HG03565 (cell line): ENCODE data around the gene TRMT61A.

Source experiments
- ATAC-seq: cut with Tn5 transposase; IDR thresholded peaks from one replicate; pipeline ENCODE4 v1.9.1; 2021; ENCODE audit warnings: mild to moderate bottlenecking, moderate library complexity; ENCODE audit not compliant: unreplicated experiment

The TRMT61A gene

DNA sequence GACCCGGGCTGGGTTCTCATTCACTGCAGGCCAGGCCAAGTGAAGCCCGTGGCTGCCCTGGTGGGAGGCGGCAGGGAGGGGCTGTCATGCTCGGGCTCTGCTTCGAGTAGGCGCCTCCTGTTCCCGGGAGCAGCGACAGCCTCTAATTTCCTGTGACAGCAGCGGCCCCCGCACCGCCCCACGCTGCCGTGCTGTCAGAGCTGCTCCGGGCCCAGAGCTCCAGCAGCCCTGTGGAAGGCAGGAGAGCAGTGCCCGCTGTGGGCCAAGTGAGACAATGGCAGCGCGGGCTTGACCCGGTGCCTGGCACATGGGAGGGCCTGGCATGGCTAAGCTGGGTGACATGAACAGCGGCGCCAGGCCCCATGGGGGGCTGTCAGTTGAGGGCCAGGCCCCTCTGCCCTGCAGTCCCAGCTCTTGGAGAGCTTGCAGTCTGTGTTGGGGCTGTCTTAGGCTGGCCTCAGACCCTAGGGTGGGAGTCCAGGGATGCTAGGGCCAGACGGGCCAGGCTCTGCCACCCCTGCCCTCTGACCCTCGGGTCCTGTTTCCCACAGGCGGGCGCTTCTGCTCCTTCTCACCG, 5.1 kb downstream of the TRMT61A start:
- ATAC-seq, result no peak

DNA sequence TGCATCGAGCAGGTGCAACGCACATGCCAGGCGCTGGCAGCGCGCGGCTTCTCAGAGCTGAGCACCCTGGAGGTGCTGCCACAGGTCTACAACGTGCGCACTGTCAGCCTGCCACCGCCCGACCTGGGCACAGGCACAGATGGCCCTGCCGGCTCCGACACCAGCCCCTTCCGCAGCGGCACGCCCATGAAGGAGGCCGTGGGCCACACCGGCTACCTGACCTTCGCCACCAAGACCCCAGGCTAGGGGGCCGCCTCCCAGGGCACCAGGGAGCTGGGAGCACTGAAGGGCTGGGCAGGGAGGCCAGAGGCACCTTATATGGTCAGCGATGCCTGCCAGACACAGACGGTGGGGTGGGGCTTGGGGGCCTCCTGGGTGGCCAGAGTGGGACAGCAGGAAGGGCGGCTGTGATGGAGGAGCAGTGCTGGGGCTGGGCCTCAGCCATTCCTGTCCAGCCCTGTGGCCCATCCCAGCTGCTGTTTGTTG, 5.6 kb downstream of the TRMT61A start:
- no peak for ATAC-seq

DNA sequence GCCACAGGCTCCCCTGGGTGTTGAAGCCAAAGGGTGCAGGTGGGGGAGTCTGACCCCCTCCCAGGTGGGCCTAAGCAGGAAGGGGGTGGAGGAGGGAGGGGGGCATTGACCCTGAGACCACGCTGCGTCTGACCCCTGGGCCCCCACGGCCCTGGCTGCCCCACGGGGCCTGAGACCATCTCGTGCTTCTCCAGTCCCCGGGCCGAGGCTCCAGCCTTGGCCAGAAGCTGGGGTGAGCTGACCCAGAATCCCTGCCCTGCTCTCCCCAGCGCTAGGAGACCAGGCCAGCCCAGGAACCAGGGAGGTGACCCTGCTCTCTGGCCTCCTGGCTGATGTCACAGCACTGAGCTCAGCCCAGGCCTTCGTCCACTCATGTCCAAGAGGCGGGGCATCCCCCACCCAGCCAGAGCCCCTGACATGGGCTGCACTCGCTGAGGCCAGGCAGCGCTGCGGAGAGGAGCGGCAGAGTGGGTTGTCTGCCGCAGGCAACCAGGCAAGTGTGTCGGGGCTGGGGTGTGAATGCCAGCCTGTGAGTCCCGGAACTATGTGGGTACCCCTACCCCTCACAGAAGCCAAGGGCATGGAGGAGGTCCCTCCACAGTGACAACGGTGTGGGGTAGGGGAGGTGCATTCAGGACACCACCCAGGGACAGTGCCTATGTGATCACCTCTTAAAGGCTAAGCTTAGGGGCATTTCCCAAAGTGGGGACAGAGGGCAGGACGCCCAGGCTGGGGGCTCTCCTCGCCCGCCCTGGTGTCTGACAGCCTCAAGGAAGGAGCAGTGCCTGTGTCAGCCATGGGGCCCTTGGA, 6.3 kb downstream of the TRMT61A start:
- ATAC-seq, result no peak

DNA sequence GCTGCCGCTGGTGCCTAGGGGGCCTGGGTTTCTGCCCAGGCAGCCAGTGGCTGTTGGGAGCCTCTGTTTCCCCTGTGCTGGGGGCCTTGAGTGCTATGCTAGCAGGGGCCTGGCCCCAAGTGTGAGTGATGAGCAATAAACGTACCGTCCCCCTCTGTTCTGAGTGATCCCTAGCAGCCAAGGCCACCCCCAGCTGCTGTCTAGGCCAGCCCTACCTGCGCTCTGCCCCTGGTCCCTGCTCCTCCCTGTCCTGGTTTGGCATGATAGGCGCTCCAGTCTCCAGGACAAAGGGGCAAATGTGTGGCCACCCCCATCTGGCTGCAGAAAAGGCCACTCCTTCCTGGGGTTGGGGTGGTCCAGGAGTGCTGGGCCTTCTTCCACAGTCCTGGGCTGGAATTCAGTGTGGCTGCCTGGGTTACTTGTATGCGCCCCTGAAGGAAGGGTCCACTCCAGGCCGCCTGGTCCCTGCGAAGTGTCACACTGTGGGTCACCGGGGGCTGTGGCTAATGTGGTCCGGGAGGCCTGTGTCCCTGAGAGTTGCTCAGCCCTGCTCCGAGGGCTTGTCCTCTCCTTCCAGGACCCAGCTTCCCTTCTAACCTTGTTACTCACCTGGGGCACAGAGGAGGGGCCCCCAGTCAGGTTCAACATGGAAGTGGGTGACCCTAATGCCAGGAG, 7.0 kb downstream of the TRMT61A start:
- ATAC-seq, result no peak

DNA sequence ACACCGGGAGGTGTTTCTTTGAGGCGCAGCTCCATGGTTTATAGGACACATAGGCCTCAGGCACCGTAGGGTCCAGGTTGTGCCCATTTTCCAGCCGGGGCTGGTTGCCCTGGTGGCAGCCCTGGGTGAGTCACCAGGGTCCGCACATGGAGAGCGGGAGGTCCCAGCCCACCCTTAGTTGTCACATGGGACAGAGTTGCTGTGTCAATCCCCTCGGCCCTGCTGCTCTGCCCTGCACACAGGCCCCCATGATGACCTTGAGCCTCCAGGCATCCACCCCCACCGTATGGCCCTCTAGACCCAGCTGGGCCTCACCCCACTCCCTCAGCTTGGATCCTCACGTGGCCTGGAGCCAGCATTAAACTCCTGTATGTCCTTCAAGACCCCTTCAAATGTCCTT, 7.7 kb downstream of the TRMT61A start:
- ATAC-seq, result no peak

DNA sequence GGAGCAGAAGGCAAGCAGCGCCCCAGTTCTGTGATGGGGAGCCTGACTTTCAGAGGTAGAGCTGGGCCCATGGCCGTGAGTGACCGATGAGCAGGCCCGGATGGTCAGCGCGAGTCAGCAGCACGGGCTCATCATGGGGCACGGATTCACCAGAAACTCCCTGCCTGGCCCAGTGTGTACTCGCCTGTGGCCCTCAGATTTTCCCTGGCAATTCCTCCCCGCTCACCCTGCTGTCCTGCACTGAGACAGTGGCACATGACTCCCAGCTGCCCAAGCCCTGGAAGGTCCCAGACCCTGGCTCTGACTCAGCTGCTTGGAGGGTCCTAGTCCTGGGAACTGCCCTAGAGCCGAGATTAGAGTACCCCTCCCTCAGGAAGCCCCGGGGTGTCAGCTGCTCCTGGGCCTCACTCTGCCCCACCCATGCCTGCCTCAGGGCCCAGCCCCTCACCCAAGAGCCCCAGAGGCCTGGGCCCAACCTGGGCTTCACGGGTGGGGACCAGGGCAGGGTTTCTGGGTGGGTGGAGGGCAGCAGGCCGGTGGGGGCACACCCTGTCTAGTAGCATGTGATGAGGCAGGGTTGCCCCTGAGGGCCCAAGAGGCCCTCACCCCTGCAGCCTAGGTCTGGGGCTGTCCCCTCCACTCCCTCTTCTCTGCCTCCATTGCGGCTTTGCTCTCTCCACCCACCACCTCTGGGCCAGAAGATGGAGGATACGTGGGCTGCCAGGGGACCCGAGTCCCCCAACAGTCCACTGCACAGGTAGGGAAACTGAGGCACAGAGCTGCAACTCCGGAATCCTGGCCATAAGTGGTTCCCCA, 8.4 kb downstream of the TRMT61A start:
- ATAC-seq, result no peak

DNA sequence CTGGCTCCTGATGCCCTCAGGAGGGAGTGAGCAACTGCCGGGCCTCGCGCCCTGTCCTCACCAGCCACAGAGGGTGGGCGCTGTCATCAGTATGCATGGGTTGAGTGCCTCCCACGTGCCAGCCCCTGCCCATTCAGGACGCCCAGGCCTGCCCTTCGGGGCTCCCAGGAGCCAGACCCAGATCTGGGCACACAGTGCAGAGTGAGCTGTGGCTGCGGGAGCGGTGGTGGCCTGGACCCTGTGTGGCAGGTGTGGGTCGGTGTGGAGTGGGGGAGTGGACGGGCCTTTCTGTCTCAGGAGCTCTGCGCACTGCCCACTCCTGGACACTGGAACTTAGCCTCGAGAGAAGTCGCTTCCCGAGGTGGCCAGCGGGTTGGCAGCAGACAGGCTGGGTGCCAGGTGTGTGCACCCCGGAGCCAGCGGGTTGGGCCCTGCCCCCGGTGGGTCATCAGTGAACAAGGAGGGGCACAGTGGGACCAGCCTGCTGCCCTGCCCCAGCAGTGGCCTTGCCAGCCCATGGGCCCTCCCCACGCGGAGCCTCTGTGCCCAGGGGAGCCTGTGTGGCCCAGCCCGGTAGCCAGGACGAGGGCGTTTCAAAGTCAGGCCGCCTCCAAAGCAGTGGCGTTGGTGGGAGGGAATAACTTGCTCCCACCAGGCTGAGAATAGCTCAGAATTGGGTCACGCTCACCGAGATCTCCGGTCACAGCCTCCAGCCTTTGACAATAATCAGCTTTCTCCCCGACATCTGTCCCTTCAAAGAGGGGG, 9.5 kb downstream of the TRMT61A start:
- no peak for ATAC-seq

DNA sequence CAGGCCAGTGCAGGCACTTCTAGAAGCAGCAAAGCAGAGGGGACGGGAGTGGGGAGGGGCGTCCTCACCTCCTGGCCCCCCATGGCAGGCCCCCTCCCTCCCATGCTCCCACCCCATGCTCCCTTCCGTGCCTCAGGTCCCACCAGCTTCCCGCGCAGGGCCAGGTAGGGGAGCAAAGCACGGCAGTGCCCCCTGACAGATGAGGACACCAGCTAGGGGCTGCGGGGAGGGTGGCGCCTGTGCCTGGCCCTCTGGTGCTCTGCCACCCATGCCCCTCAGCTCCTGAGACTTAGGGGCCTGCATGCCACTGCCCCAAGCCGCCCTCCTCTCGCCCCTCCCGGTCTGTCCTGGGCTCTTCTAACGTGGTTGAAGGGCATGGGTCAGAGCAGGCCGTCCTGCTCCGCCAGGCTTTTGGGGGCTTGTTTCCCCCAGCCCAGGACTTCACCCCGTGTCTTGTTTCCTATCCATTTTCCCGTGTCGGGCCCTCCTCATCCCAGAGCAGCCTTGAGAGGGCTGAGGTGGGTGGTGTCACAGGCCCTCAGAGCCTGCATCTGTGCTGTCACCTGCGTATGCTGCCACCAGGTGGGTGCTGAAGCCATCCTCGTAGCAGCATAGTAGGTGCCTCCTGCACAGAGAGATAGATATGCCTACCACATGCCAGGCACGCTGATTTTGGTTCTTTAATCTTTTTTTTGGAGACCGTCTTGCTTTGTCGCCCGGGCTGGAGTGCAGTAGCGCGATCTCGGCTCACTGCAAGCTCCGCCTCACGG, 10.2 kb downstream of the TRMT61A start:
- no peak for ATAC-seq

DNA sequence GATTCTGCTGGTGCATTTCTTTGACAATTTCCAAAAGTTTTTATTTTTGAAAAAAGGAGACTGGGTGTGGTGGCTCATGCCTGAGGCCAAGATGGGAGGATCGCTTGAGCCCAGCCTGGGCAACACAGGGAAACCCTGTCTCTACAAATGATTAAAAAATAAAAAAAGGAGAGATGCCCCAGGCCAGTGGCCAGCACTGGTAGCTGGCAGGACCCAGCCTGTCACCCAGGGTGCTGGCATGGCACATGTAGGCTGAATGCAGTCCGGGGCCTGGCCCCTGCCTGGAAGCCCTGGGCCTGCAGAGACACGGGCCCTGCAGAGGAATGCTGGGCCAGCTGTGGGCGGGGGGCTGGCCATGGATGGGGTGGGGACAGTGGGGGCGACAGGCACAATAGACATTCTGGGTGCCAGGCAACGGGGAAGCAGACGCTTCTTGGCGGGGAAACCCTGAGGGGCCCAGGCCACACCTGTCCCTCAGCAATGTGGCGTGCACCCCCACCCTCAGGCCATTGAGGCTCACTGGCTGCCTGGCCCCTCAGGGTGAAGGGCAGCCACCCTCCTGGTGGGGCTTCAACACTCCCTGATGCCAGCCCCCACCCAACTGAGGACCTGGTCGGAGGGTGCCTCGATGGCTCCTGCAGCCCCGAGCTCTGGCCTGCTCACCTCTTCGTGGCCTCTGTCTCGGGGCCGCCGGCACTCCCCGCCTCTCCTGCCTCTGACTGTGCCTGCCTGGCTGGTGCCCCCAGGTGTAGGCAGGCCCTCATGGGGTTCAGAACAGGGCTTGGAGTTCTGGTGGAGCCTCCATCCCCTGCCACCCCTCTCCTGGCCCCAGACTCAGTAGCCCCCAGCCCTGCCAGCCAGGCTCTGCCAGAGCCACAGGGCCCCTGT, 12.1 kb downstream of the TRMT61A start:
- ATAC-seq, result no peak

DNA sequence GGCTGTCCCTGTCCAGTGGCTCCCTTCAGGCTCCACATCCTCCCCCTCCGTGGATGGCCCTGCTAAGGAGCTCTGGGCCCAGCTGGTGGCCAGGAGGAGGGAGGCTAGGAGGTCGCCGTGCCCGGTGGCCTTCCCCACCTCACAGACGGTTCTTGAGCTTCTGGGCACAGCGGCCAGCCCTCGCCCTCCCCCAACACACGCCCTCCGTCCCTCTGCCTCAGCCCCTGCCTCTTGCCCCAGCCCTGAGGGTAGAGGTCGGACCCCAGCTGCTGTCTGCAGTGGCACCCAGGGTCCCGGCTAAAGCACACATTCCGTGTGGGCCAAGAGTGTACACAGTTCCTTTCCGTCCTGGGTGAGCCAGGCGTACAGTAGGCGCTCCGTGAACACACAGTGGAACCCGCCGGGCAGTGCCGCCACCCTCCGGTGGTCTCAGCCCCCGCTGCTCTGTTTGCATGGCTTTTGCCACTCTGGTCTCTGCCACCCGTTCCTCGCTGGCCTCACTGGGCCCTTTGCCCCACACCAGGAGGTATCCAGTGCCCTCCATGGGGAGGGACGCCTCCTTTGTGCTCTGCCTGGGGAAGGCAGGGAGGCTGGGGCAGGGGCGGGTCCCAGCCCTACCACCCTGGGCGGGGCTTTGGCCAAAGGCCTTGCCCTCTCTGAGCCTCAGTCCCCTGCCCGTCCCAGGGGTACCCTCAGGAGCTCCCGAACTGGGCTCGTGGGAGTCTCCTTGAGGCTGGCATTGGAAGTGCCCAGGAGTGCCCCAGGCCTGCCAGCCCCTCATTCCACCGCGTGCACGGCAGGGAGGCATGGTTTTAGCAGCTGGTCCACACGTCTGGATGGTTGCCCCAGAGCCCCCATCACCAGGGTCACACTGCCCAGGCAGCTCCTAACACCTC, 13.0 kb downstream of the TRMT61A start:
- ATAC-seq, result no peak

DNA sequence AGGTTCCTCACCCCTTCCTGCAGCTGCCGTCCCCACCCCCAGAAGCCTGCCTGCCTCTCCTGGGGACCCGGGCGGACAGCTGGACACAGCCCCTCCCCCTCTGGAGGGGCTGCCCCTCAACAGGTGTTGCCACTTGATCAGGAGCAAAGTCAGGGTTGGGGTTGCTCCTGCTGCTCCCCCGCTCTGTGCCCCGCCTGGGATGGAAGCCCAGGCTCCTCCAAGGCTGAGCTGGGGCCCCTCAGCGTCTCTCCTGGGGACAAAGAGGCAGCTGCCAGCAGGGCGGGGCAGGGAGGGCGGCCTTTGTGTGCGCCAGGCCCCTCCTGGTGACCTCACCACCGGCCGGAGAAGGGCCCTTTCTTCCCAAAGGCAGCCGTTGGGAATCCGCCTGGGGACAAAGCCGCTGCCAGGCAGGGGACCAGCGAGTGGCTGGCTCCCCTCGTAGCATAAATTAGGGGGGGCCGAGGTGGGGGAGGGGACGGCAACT, 13.7 kb downstream of the TRMT61A start:
- ATAC-seq, result no peak

DNA sequence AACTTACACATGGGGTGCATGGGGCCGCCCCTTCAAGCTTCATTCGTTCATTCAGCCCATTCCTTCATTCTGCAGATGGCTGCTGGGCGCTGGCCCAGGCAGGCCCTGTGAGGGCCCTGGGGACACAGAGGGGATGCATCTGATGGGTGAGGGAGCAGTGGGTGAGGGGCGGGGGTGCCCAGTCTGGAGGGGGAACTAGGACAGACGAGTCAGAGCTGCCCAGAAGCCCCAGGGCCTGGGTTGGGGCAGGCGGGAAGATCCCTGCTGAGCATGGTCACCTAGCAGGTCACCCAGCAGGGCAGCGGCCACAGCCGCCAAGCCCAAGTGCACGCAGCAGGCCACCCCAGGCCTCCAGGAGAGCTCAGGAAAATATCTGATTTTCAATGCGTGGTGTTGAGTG, 14.1 kb downstream of the TRMT61A start:
- ATAC-seq, result no peak

DNA sequence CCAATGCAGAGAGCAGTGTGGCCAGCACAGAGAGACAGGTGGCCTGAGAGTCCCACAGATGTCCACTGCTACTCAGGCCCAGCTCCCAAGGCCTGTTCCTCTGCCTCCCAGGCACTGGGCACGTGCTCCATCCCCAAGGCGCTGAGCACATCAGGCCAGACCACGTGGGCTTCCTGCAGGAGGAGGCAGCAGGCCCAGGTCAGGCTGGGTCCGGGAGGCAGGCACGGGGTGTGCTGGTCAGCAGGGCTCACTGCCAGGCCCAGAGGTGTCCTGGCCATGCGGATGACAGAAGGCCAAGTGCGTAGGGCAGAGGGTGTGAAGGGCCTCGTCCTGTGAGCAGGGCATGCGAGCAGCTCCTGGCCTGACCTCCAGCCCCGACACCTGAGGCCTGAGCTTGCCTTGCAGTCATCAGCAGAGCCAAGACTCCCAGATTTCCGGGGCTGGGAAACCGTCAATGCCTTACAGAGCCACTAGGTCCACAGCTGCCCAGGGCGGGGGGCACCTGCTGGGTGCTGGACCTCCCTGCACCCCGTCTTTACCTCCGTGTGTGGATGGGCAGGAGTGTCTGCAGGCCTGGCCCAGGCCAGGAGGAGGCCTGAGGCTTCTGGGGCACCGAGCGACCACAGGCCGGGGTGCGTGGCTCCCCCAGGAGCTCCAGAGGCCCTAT, 14.9 kb downstream of the TRMT61A start:
- no peak for ATAC-seq

DNA sequence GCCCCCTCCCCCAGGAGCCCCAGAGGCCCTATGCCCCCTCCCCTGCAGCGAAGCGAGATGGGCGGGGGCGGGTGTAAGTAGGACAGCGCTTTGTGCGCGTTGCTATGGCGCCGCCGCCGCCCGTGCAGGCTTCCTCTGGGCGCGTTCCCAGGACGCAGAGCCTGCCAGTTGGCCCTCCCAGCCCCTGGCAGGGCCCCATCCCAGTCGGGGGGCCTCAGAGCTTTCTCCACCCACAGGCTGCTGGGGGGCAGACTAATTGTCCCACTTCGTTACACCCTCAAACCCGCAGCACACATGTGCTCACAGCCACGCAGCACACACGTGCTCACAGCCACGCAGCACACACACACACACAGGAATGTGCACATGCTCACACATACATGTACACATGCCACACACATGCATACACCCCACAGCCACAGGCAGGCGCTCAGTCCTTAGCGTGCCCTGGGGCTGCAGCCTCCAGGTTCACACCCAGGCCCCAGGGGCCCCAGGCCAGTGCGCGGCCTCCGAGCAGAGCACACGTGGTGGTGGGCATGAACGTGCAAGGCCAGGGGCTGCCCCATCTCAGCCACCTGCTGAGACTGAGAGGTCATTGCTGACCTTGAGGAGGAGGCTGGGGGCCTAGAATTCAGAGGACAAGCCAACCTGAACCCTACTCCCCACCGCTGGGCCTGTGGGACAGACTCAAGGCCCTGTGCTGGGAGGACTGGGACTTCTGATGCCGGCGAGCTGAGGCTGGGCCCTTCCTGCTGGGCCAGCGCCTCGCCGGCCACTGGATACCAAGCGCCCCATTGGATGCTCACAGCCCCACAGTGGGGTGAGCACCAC, 15.6 kb downstream of the TRMT61A start:
- ATAC-seq, result no peak

DNA sequence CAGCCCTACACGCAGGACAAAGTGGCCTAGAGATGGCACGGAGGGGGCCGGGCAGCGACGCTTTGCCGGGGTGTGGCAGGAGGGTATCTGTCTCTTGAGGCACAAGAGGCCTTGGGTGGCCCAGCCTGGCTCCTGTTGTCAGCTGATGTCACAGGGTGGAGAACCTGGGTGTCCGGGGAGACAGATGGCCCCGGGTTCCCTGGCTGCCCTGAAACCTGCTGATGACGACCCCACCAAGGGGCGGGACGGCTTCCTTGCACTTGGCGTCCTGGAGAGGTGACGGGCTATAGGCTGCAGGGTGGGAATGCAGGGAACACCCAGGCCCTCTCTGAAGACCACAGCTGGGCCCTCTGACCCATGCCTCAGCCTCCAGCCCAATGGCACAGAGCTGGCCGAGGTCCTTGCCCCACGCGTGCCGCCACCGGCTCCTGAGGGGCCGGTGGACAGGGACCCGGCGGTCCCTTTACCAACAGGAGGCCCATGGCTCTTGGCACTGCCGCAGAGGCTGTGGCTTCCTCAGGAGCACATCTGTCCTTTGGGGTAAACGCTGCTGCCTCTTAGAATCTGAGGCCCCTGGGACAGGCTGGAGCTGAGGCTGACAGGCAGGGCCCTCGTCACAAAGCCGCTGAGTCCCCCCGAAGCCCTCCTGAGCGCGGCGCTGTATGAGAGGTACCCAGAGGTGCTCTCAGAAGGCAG, 16.4 kb downstream of the TRMT61A start:
- ATAC-seq, result no peak
